Measurements from ENCODE around the gene MEIOSIN. TPM values are rescaled to one million over a fixed set of nuclear protein-coding genes. Genes with fewer than 3 reads are reported as not detected.

Gene MEIOSIN
- total and polyA plus RNA-seq, 2 of the 4 experiments (the other 2 are of a cell fraction) = not detected

- Histone ChIP-seq H3K27me3 (ENCODE audit: control insufficient read depth, insufficient read depth, low read length) (no peaks in the 10 kb centered on the region), H4K5ac (ENCODE audit: low read depth, low read length) (peak overlapping the region; percentile 84), H2AFZ (replicated peaks; ENCODE audit: low read length, poor library complexity) (peak overlapping the region; percentile 95), H3K27ac (ENCODE audit: insufficient read depth, low read length) (peak overlapping the region; percentile 93), H4K91ac (ENCODE audit: insufficient read depth, low read depth, low read length) (peak overlapping the region; percentile 92), H3K79me1 (ENCODE audit: low read depth in 1 of 2, low read length in 2 of 2) (peaks cover 23 to 82% of the 10 kb centered on the region in 2 experiments), H4K20me1 (ENCODE audit: insufficient read depth, low read length) (no peaks in the 10 kb centered on the region), H3K56ac (ENCODE audit: extremely low read depth, insufficient read depth, low read length) (peak overlapping the region; percentile 97), H2BK120ac (ENCODE audit: low read depth, low read length) (peak overlapping the region; percentile 91), H3K9me3 (ENCODE audit: control insufficient read depth, insufficient read depth, low read length) (no peaks in the 10 kb centered on the region), H2BK15ac (ENCODE audit: low read depth, low read length) (peak overlapping the region; percentile 95; the same call in 1 of the 3 replicates), H3K18ac (ENCODE audit: low read depth, low read length) (peak overlapping the region; percentile 83), H3K9ac (ENCODE audit: low read depth, low read length) (peak overlapping the region; percentile 98), H3K36me3 (ENCODE audit: control insufficient read depth, insufficient read depth, low read length) (peaks cover 13% of the 10 kb centered on the region), H3K4me2 (ENCODE audit: low read depth, low read length) (peak overlapping the region; percentile 91), H4K8ac (ENCODE audit: low read depth in 2 of 2, low read length in 2 of 2) (peak overlapping the region; percentile 85 to 99), H2BK20ac (ENCODE audit: low read depth, low read length) (peak overlapping the region; percentile 70; the same call in 1 of the 2 replicates), H3K4me3 (ENCODE audit: insufficient read depth, low read depth, low read length) (peak overlapping the region; percentile 54), H2BK5ac (ENCODE audit: low read depth, low read length, poor library complexity, severe bottlenecking) (peak overlapping the region; percentile 91), H3K9me1 (ENCODE audit: insufficient read depth, low read length) (0 out of 2 replicates have a peak, but pooled peaks cover 3% of the 10 kb centered on the region), H3K23ac (ENCODE audit: low read depth, low read length) (peak overlapping the region; percentile 100), H3K4ac (ENCODE audit: low read depth, low read length) (peak overlapping the region; percentile 97), H3K4me1 (ENCODE audit: control insufficient read depth, insufficient read depth, low read length) (peaks cover 9% of the 10 kb centered on the region), H3K14ac (replicated peaks; ENCODE audit: low read depth, low read length) (peak overlapping the region; percentile 100), H2AK9ac (replicated peaks; ENCODE audit: low read depth, low read length, poor library complexity) (peak overlapping the region; percentile 98), H2AK5ac (ENCODE audit: low read depth, low read length) (peak overlapping the region; percentile 98)
- ChIA-PET CTCF (interaction anchor here (0.6 to 2.0 kb wide), 3 partner anchors 18 to 25 kb away, joined by 3 to 10 read pairs (median 4); partner anchors contain the start of genes QPCTL and SNRPD2), POLR2A (ENCODE audit: unreplicated experiment) (interaction anchor here (0.5 to 1.0 kb wide), 7 partner anchors 10 to 53 kb away, joined by 3 to 21 read pairs (median 4); partner anchors contain the start of genes FBXO46, SIX5 and SNRPD2)
- DNase-seq (peak; percentile 97), ATAC-seq (ENCODE audit: low read depth) (peak; percentile 95)
- in situ Hi-C loops (cut with MboI; ENCODE audit: low sequenced_read_pairs) = no loop called here
- intact Hi-C loops (cut with micrococcal nuclease) = loop anchor here (1.0 kb wide), 1 partner anchor 53 kb away; no protein-coding TSS in a partner anchor
- 8% methylated on average over 8 of the region's 51 CpGs; no CpG with 5 or more reads in 1 of the 2 experiments for WGBS, 2 experiments (ENCODE audit: extremely low coverage in 2 of 2, insufficient read length in 1 of 2)
- dilution Hi-C loops (cut with HindIII; ENCODE audit: low sequenced_read_pairs, unreplicated experiment) = no loop called here
- BruUV-seq (replicated peaks) = no TSS peak
- TF ChIP-seq NFE2L2 (IDR thresholded peaks at IDR 0.05; ENCODE audit: low read depth, low read length) = no peak
- TF ChIP-seq RCOR1 (IDR thresholded peaks at IDR 0.05; ENCODE audit: insufficient replicate concordance, low read length) = no peak
- TF ChIP-seq CHD1 (IDR thresholded peaks at IDR 0.05; ENCODE audit: low read depth, low read length) = no peak
- TF ChIP-seq BHLHE40 (IDR thresholded peaks at IDR 0.05; ENCODE audit: low read depth, low read length) = peak; percentile 91
- TF ChIP-seq RAD21 (IDR thresholded peaks at IDR 0.05; ENCODE audit: low read length) = no peak
- TF ChIP-seq MXI1 (IDR thresholded peaks at IDR 0.05; ENCODE audit: borderline replicate concordance, low read depth, low read length) = peak; percentile 44; the same call in 1 of the 2 replicates
- peak; percentile 99 for TF ChIP-seq USF2 (IDR thresholded peaks at IDR 0.05; ENCODE audit: low read depth, low read length)
- no peak for TF ChIP-seq MAFK (IDR thresholded peaks at IDR 0.05; ENCODE audit: low read depth, low read length)
- no peak for TF ChIP-seq RFX5 (IDR thresholded peaks at IDR 0.05; ENCODE audit: low read depth, low read length)
- TF ChIP-seq MAZ (IDR thresholded peaks at IDR 0.05; ENCODE audit: borderline replicate concordance, low read depth, low read length) = peak; percentile 61; the same call in 1 of the 2 replicates
- TF ChIP-seq, protein P1, sequence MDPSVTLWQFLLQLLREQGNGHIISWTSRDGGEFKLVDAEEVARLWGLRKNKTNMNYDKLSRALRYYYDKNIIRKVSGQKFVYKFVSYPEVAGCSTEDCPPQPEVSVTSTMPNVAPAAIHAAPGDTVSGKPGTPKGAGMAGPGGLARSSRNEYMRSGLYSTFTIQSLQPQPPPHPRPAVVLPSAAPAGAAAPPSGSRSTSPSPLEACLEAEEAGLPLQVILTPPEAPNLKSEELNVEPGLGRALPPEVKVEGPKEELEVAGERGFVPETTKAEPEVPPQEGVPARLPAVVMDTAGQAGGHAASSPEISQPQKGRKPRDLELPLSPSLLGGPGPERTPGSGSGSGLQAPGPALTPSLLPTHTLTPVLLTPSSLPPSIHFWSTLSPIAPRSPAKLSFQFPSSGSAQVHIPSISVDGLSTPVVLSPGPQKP (IDR thresholded peaks at IDR 0.05; ENCODE audit: borderline replicate concordance, low read depth, low read length) = peak; percentile 83; the same call in 1 of the 2 replicates
- peak; percentile 53; the same call in 1 of the 2 replicates for TF ChIP-seq FOS (IDR thresholded peaks at IDR 0.05; ENCODE audit: low read depth, low read length)
- TF ChIP-seq CEBPB (IDR thresholded peaks at IDR 0.05; ENCODE audit: low read depth, low read length) = peak; percentile 45; the same call in 1 of the 2 replicates
These were observed 15.9 kb upstream of the MEIOSIN start for GRCh38 chr19:45717131-45717982.
